ENCODE measurements around the gene OMP. TPM values are rescaled to one million over a fixed set of nuclear protein-coding genes. Genes with fewer than 3 reads are reported as not detected.

OMP gene
- total RNA-seq, 1 donor from 2014 or later, result not detected

DNA sequence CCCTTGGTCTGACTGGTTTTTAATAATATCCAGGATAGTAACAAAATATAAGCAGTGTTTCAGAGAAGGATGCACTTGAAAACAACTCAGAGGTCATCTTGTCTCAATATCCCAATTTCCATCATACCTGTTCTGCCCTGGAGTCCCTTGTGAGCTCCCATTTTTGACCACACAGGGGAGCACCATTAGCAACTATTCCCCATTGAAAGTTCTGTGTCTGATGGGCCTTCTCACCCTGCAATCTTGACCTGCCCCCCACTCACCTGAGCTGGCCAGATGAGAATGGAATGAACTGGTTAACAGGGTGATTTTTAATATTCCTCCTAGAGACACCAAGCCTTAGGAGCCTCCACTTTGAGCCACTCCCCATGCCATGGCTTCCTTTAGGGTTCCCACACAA lies 39.7 kb upstream of the OMP start:
- no peak for TF ChIP-seq CTCF (IDR thresholded peaks at IDR 0.05)
- no peak for DNase-seq (ENCODE audit: low spot score)
- no peak overlapping the region for H3K27ac Mint-ChIP-seq (ENCODE audit: unreplicated experiment)
- H3K4me3 Mint-ChIP-seq (ENCODE audit: unreplicated experiment), result no peak overlapping the region
- H3K4me1 Mint-ChIP-seq (ENCODE audit: low read depth), result peaks cover 9% of the 10 kb centered on the region
- peaks cover 2% of the 10 kb centered on the region for H3K27me3 Mint-ChIP-seq (ENCODE audit: low read depth)
- no peaks in the 10 kb centered on the region for H3K9me3 Mint-ChIP-seq (ENCODE audit: low read depth)
- H3K36me3 Mint-ChIP-seq (ENCODE audit: low read depth), result no peaks in the 10 kb centered on the region

GRCh38 chr11:77063407-77063806 lies 39.2 kb upstream of the OMP start:
- Mint-ChIP-seq H3K36me3 (ENCODE audit: low read depth) (no peaks in the 10 kb centered on the region), H3K4me3 (ENCODE audit: unreplicated experiment) (no peak overlapping the region), H3K27me3 (ENCODE audit: low read depth) (peaks cover 2% of the 10 kb centered on the region), H3K9me3 (ENCODE audit: low read depth) (no peaks in the 10 kb centered on the region), H3K4me1 (ENCODE audit: low read depth) (peaks cover 9% of the 10 kb centered on the region), H3K27ac (ENCODE audit: unreplicated experiment) (no peak overlapping the region)
- TF ChIP-seq CTCF (IDR thresholded peaks at IDR 0.05), result no peak
- no peak for DNase-seq (ENCODE audit: low spot score)

GRCh38 chr11:77063861-77064260 lies 38.8 kb upstream of the OMP start:
- H3K27me3 Mint-ChIP-seq (ENCODE audit: low read depth), result peaks cover 2% of the 10 kb centered on the region

GRCh38 chr11:77064648-77065217 lies 37.9 kb upstream of the OMP start:
- no peak for TF ChIP-seq CTCF (IDR thresholded peaks at IDR 0.05)
- no peak overlapping the region for H3K27ac Mint-ChIP-seq (ENCODE audit: unreplicated experiment)
- H3K27me3 Mint-ChIP-seq (ENCODE audit: low read depth), result peaks cover 2% of the 10 kb centered on the region
- peaks cover 9% of the 10 kb centered on the region for H3K4me1 Mint-ChIP-seq (ENCODE audit: low read depth)
- no peaks in the 10 kb centered on the region for H3K9me3 Mint-ChIP-seq (ENCODE audit: low read depth)
- no peak overlapping the region for H3K4me3 Mint-ChIP-seq (ENCODE audit: unreplicated experiment)
- DNase-seq (ENCODE audit: low spot score), result no peak
- H3K36me3 Mint-ChIP-seq (ENCODE audit: low read depth), result no peaks in the 10 kb centered on the region

More at GRCh38 chr11:77063861-77064260, 38.8 kb upstream of the OMP start:
- Mint-ChIP-seq H3K27ac (ENCODE audit: unreplicated experiment) (no peak overlapping the region), H3K9me3 (ENCODE audit: low read depth) (no peaks in the 10 kb centered on the region), H3K4me1 (ENCODE audit: low read depth) (peaks cover 9% of the 10 kb centered on the region), H3K4me3 (ENCODE audit: unreplicated experiment) (no peak overlapping the region), H3K36me3 (ENCODE audit: low read depth) (no peaks in the 10 kb centered on the region)
- TF ChIP-seq CTCF (IDR thresholded peaks at IDR 0.05), result no peak
- no peak for DNase-seq (ENCODE audit: low spot score)

GRCh38 chr11:77065878-77066228 lies 36.8 kb upstream of the OMP start:
- no peak for DNase-seq (ENCODE audit: low spot score)
- H3K36me3 Mint-ChIP-seq (ENCODE audit: low read depth), result no peaks in the 10 kb centered on the region
- H3K4me3 Mint-ChIP-seq (ENCODE audit: unreplicated experiment), result peak overlapping the region; percentile 65
- H3K4me1 Mint-ChIP-seq (ENCODE audit: low read depth), result peaks cover 9% of the 10 kb centered on the region
- H3K9me3 Mint-ChIP-seq (ENCODE audit: low read depth), result no peaks in the 10 kb centered on the region
- TF ChIP-seq CTCF (IDR thresholded peaks at IDR 0.05), result no peak
- H3K27me3 Mint-ChIP-seq (ENCODE audit: low read depth), result no peaks in the 10 kb centered on the region
- H3K27ac Mint-ChIP-seq (ENCODE audit: unreplicated experiment), result peak overlapping the region; percentile 80
